ENCODE data around the gene CHST7. TPM values are rescaled to one million over a fixed set of nuclear protein-coding genes. Genes with fewer than 3 reads are reported as not detected.

Gene CHST7
- total and polyA plus RNA-seq, 2 of the 4 experiments (the other 2 are of a cell fraction) = 2.9 to 4.8 TPM

DNA sequence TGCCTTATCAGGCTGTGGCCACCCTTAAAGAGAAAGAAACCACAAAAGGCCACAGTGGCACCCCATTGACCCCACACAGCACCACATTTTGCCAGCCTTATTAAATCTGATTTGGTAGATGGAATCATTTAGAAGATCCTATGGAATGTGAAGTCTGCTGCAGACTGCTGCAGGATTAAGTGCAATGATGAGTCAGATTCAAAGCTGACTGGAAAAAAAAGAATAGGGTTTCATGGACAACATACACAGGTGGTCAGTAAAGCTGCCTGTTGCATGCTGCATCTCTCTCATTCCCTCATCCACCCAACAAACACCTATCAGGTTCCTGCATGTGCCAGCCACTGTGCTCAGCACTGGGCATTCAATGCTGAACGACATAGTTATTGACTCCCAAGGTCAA lies 56.6 kb downstream of the CHST7 start:
- Histone ChIP-seq H3K9ac (ENCODE audit: low read depth, low read length) (no peak overlapping the region), H3K27ac (ENCODE audit: insufficient read depth, low read length) (no peak overlapping the region), H3K23ac (ENCODE audit: low read depth, low read length) (no peak overlapping the region), H3K79me1 (ENCODE audit: low read depth in 1 of 2, low read length in 2 of 2) (peaks cover 3 to 5% of the 10 kb centered on the region in 2 experiments; a peak in 2 of 4 replicates), H4K5ac (ENCODE audit: low read depth, low read length) (no peak overlapping the region), H3K27me3 (ENCODE audit: control insufficient read depth, insufficient read depth, low read length) (no peaks in the 10 kb centered on the region; the same call in 1 of the 2 replicates), H2AFZ (replicated peaks; ENCODE audit: low read length, poor library complexity) (no peak overlapping the region), H2AK5ac (ENCODE audit: low read depth, low read length) (no peak overlapping the region; the same call in 1 of the 2 replicates), H4K8ac (ENCODE audit: low read depth in 2 of 2, low read length in 2 of 2) (no peak overlapping the region), H3K4me2 (ENCODE audit: low read depth, low read length) (no peak overlapping the region), H3K4me3 (ENCODE audit: insufficient read depth, low read depth, low read length) (no peak overlapping the region), H3K36me3 (ENCODE audit: control insufficient read depth, insufficient read depth, low read length) (no peaks in the 10 kb centered on the region), H4K91ac (ENCODE audit: insufficient read depth, low read depth, low read length) (no peak overlapping the region), H2AK9ac (replicated peaks; ENCODE audit: low read depth, low read length, poor library complexity) (no peak overlapping the region), H2BK120ac (ENCODE audit: low read depth, low read length) (no peak overlapping the region), H3K14ac (replicated peaks; ENCODE audit: low read depth, low read length) (no peak overlapping the region), H2BK5ac (ENCODE audit: low read depth, low read length, poor library complexity, severe bottlenecking) (no peak overlapping the region), H3K4ac (ENCODE audit: low read depth, low read length) (no peak overlapping the region), H3K56ac (ENCODE audit: extremely low read depth, insufficient read depth, low read length) (no peak overlapping the region), H2BK20ac (ENCODE audit: low read depth, low read length) (no peak overlapping the region), H2BK15ac (ENCODE audit: low read depth, low read length) (no peak overlapping the region), H3K9me3 (ENCODE audit: control insufficient read depth, insufficient read depth, low read length) (no peaks in the 10 kb centered on the region), H4K20me1 (ENCODE audit: insufficient read depth, low read length) (no peaks in the 10 kb centered on the region), H3K4me1 (ENCODE audit: control insufficient read depth, insufficient read depth, low read length) (peaks cover 16% of the 10 kb centered on the region), H3K18ac (ENCODE audit: low read depth, low read length) (no peak overlapping the region), H3K9me1 (ENCODE audit: insufficient read depth, low read length) (peaks cover 6% of the 10 kb centered on the region; the same call in 1 of the 2 replicates)
- TF ChIP-seq ELK1 (IDR thresholded peaks at IDR 0.05; ENCODE audit: borderline replicate concordance, low read depth, low read length) (no peak), RFX5 (IDR thresholded peaks at IDR 0.05; ENCODE audit: low read depth, low read length) (no peak), BHLHE40 (IDR thresholded peaks at IDR 0.05; ENCODE audit: low read depth, low read length) (no peak), MAFK (IDR thresholded peaks at IDR 0.05; ENCODE audit: low read depth, low read length) (no peak), RCOR1 (IDR thresholded peaks at IDR 0.05; ENCODE audit: insufficient replicate concordance, low read length) (no peak), CEBPB (IDR thresholded peaks at IDR 0.05; ENCODE audit: low read depth, low read length) (no peak), RAD21 (IDR thresholded peaks at IDR 0.05; ENCODE audit: low read length) (no peak), MXI1 (IDR thresholded peaks at IDR 0.05; ENCODE audit: borderline replicate concordance, low read depth, low read length) (no peak), SMC3 (IDR thresholded peaks at IDR 0.05; ENCODE audit: low read depth, low read length) (no peak), CHD1 (IDR thresholded peaks at IDR 0.05; ENCODE audit: low read depth, low read length) (no peak), MAZ (IDR thresholded peaks at IDR 0.05; ENCODE audit: borderline replicate concordance, low read depth, low read length) (no peak), NFE2L2 (IDR thresholded peaks at IDR 0.05; ENCODE audit: low read depth, low read length) (no peak), USF2 (IDR thresholded peaks at IDR 0.05; ENCODE audit: low read depth, low read length) (no peak)
- TF ChIP-seq, protein P1, sequence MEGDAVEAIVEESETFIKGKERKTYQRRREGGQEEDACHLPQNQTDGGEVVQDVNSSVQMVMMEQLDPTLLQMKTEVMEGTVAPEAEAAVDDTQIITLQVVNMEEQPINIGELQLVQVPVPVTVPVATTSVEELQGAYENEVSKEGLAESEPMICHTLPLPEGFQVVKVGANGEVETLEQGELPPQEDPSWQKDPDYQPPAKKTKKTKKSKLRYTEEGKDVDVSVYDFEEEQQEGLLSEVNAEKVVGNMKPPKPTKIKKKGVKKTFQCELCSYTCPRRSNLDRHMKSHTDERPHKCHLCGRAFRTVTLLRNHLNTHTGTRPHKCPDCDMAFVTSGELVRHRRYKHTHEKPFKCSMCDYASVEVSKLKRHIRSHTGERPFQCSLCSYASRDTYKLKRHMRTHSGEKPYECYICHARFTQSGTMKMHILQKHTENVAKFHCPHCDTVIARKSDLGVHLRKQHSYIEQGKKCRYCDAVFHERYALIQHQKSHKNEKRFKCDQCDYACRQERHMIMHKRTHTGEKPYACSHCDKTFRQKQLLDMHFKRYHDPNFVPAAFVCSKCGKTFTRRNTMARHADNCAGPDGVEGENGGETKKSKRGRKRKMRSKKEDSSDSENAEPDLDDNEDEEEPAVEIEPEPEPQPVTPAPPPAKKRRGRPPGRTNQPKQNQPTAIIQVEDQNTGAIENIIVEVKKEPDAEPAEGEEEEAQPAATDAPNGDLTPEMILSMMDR (conservative IDR thresholded peaks at IDR 0.05; ENCODE audit: low read depth, low read length) = no peak
- intact Hi-C loops (cut with micrococcal nuclease) (no loop called here), in situ Hi-C loops (cut with MboI; ENCODE audit: low sequenced_read_pairs) (no loop called here), dilution Hi-C loops (cut with HindIII; ENCODE audit: low sequenced_read_pairs, unreplicated experiment) (no loop called here)
- 50% methylated on average over 1 of the region's 1 CpG; no CpG with 5 or more reads in 1 of the 2 experiments for WGBS, 2 experiments (ENCODE audit: extremely low coverage in 2 of 2, insufficient read length in 1 of 2)
- ChIA-PET POLR2A (ENCODE audit: unreplicated experiment) (no interaction called here), CTCF (interaction anchor here (1.1 to 1.2 kb wide), 2 partner anchors 9 to 15 kb away, joined by 3 to 4 read pairs; no protein-coding TSS in a partner anchor)
- BruUV-seq (replicated peaks) = no TSS peak
- peak; percentile 64 for DNase-seq
- ATAC-seq (ENCODE audit: low read depth) = peak; percentile 55
